Spleen (tissue), 11 donors: ENCODE data around the gene WDR5B. TPM values are rescaled to one million over a fixed set of nuclear protein-coding genes. Genes with fewer than 3 reads are reported as not detected.

Experiments
- DNase-seq: peaks from one replicate; pipeline ENCODE4 v3.0.0-alpha.2; 2020
- H3K27ac ChIP-seq, 8 donors: fragments of 200-600 bp; sonication (generic) in 7 of 8; 1 replicate in 4 of 8; 2 replicates in 4 of 8; pipeline versions ENCODE4 v1.5.0 to v1.8.0; 2016 to 2021; ENCODE audit warnings: inconsistent platforms in 4 of 8, mild to moderate bottlenecking in 4 of 8, moderate library complexity in 1 of 8
- H3K27me3 ChIP-seq, 7 donors: fragments of 200-600 bp; sonication (generic) in 6 of 7; replicated peaks in 1 of 7; 1 replicate in 4 of 7; 2 replicates in 3 of 7; pipeline versions ENCODE4 v1.5.0 to v1.8.0; 2016 to 2021; ENCODE audit warnings: inconsistent platforms in 3 of 7, mild to moderate bottlenecking in 1 of 7
- H3K36me3 ChIP-seq, 6 donors: fragments of 200-600 bp; sonication (generic) in 5 of 6; 1 replicate in 4 of 6; 2 replicates in 2 of 6; pipeline versions ENCODE4 v1.5.0 to v1.8.0; 2016 to 2021; ENCODE audit warnings: inconsistent platforms in 2 of 6
- H3K4me1 ChIP-seq, 6 donors: fragments of 200-600 bp; sonication (generic) in 5 of 6; 1 replicate in 3 of 6; 2 replicates in 3 of 6; pipeline versions ENCODE4 v1.5.0 to v1.8.0; 2016 to 2021; ENCODE audit warnings: inconsistent platforms in 3 of 6
- H3K4me3 ChIP-seq, 8 donors: fragments of 200-600 bp; sonication (generic) in 7 of 8; 1 replicate in 4 of 8; 2 replicates in 4 of 8; pipeline versions ENCODE4 v1.5.0 to v1.8.0; 2016 to 2021; ENCODE audit warnings: inconsistent platforms in 4 of 8, mild to moderate bottlenecking in 4 of 8, moderate library complexity in 2 of 8
- H3K9me3 ChIP-seq, 8 donors: fragments of 200-600 bp; sonication (generic) in 7 of 8; 1 replicate in 4 of 8; 2 replicates in 4 of 8; pipeline versions ENCODE4 v1.5.0 to v1.8.0; 2016 to 2021; ENCODE audit warnings: inconsistent platforms in 4 of 8
- POLR2A ChIP-seq, 3 donors: fragments of 450-650 bp; IDR thresholded peaks; one replicate each; pipeline ENCODE4 v1.5.1; 2017; ENCODE audit warnings: antibody characterized with exemption in 3 of 3, mild to moderate bottlenecking in 1 of 3
- POLR2AphosphoS5 ChIP-seq, 3 donors: sonication (generic); formaldehyde crosslinking; IDR thresholded peaks; one replicate each; pipeline ENCODE4 v1.5.1; 2017; ENCODE audit warnings: antibody characterized with exemption in 3 of 3
- WGBS, 5 donors: extraction: QIAGEN DNeasy Blood & Tissue Kit in 3 of 5; methylation state at CpG; one replicate each; pipeline versions ENCODE4 v1.1.5 to v1.1.7; 2013 to 2018; 5-methylcytosine and 5-hydroxymethylcytosine counted together
- intact Hi-C: fragments of 100-400 bp; cut with DNase I; formaldehyde crosslinking; loops from one replicate; pipeline ENCODE4 v1.15.0; 2023; ENCODE audit warnings: low total_unique reads
- polyA plus RNA-seq, 3 donors: library from polyadenylated mRNA; stranded (reverse); fragments of 200-250 nt; gene quantifications; one replicate each; pipeline ENCODE4 v1.2.1, GENCODE V29; 2013
- total RNA-seq, 7 donors: library from RNA; depleted of rRNA in 3 of 7; stranded (reverse); fragments of >200 nt in 3 of 7; fragmentation: NEBNext Ultra II Directional in 4 of 7; extraction: Animal tissue kit (Norgen Biotek cat#: 25700) in 4 of 7; gene quantifications; one replicate each; pipeline versions ENCODE4 v1.1.0 to v1.2.1, GENCODE V29; 2016 to 2021
- TF ChIP-seq, protein P1 (sequence below), 11 experiments: fragments of 200-600 bp in 7 of 11; fragments of 450-650 bp in 4 of 11; sonication (generic) in 4 of 11; IDR thresholded peaks in 8 of 11; conservative IDR thresholded peaks in 3 of 11; 1 replicate in 7 of 11; 2 replicates in 4 of 11; pipeline versions ENCODE4 v1.4.0 to v1.8.0; 2016 to 2021; ENCODE audit warnings: antibody characterized with exemption in 11 of 11, inconsistent platforms in 4 of 11, mild to moderate bottlenecking in 1 of 11
- donor health status: healthy with polysubstance abuse.
- donor health status: DM: no; HTN: no; CAD: no; lungs with moderate emphysema.
- donor health status: DM: no; HTN: no; CAD: no.
- donor health status: Bipolar disorder and iron deficiency.
- donor health status: healthy.
- donor health status: DM: no; HTN: no; CAD: no.
- donor health status: DM: yes; HTN: yes; CAD: no.

The WDR5B gene
- total and polyA plus RNA-seq, 10 donors: 4.7 to 12.3 (median 6.9) TPM

DNA sequence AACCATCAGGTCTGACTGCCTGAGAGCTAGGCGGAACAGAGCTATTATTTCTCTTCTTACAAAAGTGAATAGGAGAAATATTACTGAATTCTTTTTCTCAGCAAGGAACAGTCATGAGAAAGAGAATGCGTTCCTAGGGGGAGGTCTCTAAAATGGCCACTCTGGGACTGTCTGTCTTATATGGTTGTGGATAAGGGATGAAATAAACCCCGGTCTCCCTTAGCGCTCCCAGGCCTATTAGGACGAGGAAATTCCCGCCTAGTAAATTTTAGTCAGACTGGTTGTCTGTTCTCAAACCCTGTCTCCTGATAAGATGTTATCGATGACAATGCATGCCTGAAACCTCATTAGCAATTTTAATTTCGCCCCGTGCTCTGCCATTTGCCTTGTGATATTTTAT lies 20.1 kb upstream of the WDR5B start:
- no peak overlapping the region for H3K4me3 ChIP-seq
- no peak for DNase-seq
- TF ChIP-seq POLR2A (IDR thresholded peaks at IDR 0.05) (no peak), POLR2AphosphoS5 (IDR thresholded peaks at IDR 0.05) (no peak)
- TF ChIP-seq, protein P1, sequence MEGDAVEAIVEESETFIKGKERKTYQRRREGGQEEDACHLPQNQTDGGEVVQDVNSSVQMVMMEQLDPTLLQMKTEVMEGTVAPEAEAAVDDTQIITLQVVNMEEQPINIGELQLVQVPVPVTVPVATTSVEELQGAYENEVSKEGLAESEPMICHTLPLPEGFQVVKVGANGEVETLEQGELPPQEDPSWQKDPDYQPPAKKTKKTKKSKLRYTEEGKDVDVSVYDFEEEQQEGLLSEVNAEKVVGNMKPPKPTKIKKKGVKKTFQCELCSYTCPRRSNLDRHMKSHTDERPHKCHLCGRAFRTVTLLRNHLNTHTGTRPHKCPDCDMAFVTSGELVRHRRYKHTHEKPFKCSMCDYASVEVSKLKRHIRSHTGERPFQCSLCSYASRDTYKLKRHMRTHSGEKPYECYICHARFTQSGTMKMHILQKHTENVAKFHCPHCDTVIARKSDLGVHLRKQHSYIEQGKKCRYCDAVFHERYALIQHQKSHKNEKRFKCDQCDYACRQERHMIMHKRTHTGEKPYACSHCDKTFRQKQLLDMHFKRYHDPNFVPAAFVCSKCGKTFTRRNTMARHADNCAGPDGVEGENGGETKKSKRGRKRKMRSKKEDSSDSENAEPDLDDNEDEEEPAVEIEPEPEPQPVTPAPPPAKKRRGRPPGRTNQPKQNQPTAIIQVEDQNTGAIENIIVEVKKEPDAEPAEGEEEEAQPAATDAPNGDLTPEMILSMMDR (IDR thresholded peaks at IDR 0.05 in 8 of 11, conservative IDR thresholded peaks at IDR 0.05 in 3 of 11): no peak
- 94 to 99% (median 98%) methylated on average over 9 of the region's 9 CpGs for WGBS, 5 donors
- intact Hi-C loops: no loop called here
- H3K27ac ChIP-seq: no peak overlapping the region
- no peaks in the 10 kb centered on the region for H3K4me1 ChIP-seq
- H3K36me3 ChIP-seq: peaks cover 13 to 100% (median 87%) of the 10 kb centered on the region in 6 donors
- peaks cover 2 to 19% (median 15%) of the 10 kb centered on the region in 8 donors for H3K9me3 ChIP-seq
- H3K27me3 ChIP-seq: no peaks in the 10 kb centered on the region

DNA sequence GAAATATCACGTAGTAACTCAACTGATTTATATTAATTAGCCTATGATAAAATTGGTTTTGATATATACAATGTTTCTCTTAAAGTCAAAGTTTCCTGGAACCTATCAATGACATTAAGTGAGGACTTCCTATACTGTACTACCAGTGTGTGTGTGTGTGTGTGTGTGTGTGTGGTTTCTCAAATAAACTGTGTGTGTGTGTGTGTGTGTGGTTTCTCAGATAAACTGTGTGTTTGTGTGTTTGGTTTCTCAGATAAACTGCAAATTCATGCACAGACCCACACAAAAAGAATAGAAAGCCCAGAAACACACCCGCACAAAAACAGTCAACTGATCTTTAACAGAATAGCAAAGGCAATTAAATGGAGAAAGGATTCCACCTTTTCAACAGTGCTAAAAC lies 14.5 kb upstream of the WDR5B start:
- Histone ChIP-seq H3K4me1 (no peaks in the 10 kb centered on the region), H3K27me3 (no peaks in the 10 kb centered on the region), H3K27ac (no peak overlapping the region), H3K9me3 (peaks cover 0 to 16% (median 9%) of the 10 kb centered on the region in 8 donors), H3K36me3 (peaks cover 18 to 99% (median 67%) of the 10 kb centered on the region in 6 donors), H3K4me3 (no peak overlapping the region)
- intact Hi-C loops: no loop called here
- no peak for DNase-seq
- TF ChIP-seq, protein P1 (IDR thresholded peaks at IDR 0.05 in 8 of 11, conservative IDR thresholded peaks at IDR 0.05 in 3 of 11): no peak
- 92 to 99% (median 95%) methylated on average over 2 of the region's 2 CpGs for WGBS, 5 donors

DNA sequence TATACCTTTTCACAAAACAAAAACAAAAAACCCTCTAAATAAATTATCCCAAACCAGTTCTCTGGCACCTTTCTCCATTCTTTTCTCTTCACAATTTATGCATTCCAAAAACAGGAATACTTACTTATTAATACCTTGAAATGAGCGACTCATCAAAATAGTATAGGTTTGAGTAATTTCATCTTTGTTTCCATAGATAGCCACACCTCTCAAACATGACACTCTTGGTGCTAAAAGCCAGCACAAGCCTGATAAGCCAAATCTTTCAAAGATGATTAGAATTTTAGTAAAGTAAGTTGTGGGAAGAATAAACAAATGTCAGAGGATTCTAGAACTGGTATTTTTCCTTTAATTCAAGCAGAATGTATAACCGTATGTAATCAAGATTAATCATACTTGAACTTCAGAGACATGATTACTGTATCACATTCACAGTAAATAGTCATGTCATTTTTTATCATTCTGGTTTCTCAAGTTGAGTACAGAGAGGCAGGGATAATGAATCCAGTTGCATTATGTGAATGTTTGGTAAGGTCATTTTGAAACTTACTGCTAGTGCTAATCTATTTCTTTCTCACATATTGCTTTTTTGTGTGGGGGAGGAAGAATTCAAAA lies 12.1 kb upstream of the WDR5B start:
- no peaks in the 10 kb centered on the region for H3K27me3 ChIP-seq
- H3K4me3 ChIP-seq: no peak overlapping the region
- H3K4me1 ChIP-seq: no peaks in the 10 kb centered on the region
- H3K9me3 ChIP-seq: peaks cover 0 to 15% (median 9%) of the 10 kb centered on the region in 8 donors
- no peak for DNase-seq
- WGBS, 5 donors: 60 to 85% (median 78%) methylated on average over 2 of the region's 2 CpGs
- TF ChIP-seq POLR2A (IDR thresholded peaks at IDR 0.05): no peak
- no peak for TF ChIP-seq POLR2AphosphoS5 (IDR thresholded peaks at IDR 0.05)
- TF ChIP-seq, protein P1 (IDR thresholded peaks at IDR 0.05 in 8 of 11, conservative IDR thresholded peaks at IDR 0.05 in 3 of 11): no peak
- intact Hi-C loops: no loop called here
- no peak overlapping the region for H3K27ac ChIP-seq
- peaks cover 18 to 97% (median 62%) of the 10 kb centered on the region in 6 donors for H3K36me3 ChIP-seq

DNA sequence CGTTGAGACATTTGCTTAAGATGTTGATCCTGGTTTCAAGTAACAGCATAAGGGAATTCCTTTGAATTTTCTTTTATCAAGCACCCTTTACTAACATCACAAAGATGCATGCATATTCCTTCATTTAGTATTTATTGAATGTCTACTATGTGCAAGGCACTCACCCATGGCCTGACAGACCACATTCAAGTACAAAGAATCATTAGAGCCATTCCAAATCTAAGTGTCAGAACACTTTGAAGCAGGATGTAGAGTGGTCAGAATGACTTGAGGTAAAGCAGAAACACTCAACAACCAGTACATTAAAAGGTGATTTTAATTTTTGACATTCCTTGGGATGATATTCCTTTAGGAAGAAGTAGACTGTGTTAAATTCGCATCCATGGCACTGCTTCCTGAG lies 6.0 kb upstream of the WDR5B start:
- Histone ChIP-seq H3K36me3 (peaks cover 2 to 68% (median 28%) of the 10 kb centered on the region in 6 donors), H3K27me3 (no peaks in the 10 kb centered on the region), H3K9me3 (no peaks in the 10 kb centered on the region), H3K27ac (no peak overlapping the region), H3K4me1 (peaks cover 4 to 19% (median 10%) of the 10 kb centered on the region in 6 donors), H3K4me3 (no peak overlapping the region)
- no peak for DNase-seq
- 93 to 99% (median 97%) methylated on average over 2 of the region's 2 CpGs for WGBS, 5 donors
- TF ChIP-seq, protein P1 (IDR thresholded peaks at IDR 0.05 in 8 of 11, conservative IDR thresholded peaks at IDR 0.05 in 3 of 11): no peak
- TF ChIP-seq POLR2AphosphoS5 (IDR thresholded peaks at IDR 0.05) (no peak), POLR2A (IDR thresholded peaks at IDR 0.05) (no peak)
- intact Hi-C loops: no loop called here
